ENCODE data around the gene ANXA6.
A peak's percentile ranks its signal among the peaks of the same experiment; 100 is the strongest.
"Not testable (repeated sequence)": the region's sequence is repeated elsewhere in the genome, so short reads cannot be mapped to it uniquely, and the experiment has no call there.

The ANXA6 gene

DNA sequence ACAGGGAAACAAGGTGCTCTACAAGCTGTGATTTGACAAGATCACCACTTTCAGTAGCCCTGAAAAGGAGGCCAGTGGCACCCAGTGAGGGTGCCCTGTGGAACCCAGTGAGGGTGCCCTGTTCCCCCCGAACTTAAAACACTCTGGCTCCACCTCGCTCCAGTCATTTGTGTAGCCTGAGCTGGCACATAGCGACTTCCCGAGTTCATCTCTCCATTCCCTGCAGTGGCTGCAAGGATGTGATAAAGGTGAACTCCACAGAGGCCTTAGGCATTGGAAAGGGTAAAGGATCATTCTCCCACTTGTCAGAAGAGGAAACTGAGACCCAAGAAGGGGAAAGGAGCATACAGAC lies 21.9 kb upstream of the ANXA6 start:
- no peak for DNase-seq

DNA sequence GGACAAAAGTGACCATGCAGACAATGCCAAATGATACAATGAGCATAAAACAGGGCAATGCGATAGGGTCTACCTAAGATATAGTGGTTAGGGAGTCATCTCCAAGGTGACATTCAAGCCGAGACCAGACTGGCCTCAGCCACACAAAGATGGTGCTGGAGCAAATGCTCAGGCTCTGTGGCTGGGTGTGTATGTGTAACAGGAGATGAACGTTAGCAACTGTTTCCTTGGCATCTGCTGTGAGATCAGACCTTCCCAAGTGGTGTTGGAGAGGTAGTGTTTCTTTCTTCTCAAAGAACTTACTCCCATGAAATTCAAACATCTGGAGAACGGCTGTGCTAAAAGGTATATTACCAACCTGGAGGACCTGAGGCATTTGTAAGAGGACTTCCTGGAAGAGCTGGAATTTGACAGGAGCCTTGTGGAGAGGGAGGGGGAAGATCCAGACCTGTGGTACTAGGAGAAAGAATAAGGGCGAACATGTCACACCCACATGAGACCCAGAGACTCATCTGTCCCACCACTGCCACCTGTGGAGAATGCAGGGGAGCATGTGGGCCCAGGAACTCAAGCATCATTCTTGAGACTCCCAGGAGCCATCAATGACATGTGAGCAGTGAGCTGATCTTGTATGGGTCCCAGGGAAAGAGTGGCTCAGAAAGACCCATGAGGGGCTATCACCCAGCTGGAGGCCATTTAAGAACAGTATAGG lies 21.4 kb upstream of the ANXA6 start:
- no peak for DNase-seq

DNA sequence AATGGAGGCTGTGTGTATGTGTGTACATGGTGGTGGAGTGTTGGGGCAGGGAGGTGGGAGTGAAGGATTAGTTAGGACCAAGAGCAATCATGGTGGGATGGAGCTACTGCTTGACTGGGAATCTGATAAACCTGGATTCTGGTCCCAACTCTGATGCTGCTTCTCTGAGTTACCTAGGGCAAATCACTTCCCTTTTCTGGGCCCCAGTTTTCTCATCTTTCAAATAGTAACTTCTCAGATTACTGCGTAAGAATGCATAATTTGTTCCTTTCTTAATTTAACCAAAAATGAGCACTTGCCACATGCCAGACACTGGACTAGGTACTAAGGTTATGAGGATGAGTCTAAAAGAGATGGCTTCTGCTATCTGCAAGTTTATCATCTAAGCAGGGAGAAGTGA lies 20.8 kb upstream of the ANXA6 start:
- DNase-seq, result no peak

DNA sequence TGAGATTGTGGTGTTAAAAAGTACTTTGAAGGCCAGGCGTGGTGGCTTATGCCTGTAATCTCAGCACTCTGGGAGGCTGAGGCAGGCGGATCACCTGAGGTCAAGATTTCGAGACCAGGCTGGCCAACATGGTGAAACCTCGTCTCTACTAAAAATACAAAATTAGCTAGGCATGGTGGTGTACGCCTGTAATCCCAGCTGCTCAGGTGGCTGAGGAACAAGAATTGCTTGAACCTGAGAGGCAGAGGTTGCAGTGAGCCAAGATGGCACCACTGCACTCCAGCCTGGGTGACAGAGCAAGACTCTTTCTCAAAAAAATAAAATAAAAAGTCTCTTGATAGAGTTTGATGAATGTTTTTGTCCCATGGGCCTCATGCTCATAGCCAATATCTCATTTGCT lies 18.7 kb upstream of the ANXA6 start:
- not testable (repeated sequence) for DNase-seq

DNA sequence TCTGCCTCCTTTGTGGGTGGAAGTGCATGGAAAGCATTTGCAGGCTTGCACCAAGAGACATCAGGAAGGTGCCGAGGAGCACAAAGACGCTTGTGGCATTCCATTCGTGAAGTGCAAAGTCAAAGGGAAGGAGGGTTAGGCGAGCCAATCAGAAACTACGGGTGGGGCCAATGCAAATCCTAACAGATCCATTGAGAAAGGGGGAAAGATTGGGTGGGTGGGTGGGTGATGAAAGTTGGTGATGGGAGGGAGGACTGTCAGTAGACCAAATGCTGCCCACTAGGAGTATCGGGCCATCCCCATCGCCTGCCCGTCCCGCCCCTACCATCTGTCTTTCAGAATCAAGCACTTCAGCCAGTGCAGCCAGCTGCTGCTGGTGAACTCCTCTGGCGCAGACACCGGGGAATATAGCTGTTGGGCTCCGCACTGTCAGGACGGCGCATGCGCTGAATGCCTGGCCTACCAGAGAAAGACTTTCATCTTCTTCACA lies 17.1 kb upstream of the ANXA6 start:
- DNase-seq, result no peak

DNA sequence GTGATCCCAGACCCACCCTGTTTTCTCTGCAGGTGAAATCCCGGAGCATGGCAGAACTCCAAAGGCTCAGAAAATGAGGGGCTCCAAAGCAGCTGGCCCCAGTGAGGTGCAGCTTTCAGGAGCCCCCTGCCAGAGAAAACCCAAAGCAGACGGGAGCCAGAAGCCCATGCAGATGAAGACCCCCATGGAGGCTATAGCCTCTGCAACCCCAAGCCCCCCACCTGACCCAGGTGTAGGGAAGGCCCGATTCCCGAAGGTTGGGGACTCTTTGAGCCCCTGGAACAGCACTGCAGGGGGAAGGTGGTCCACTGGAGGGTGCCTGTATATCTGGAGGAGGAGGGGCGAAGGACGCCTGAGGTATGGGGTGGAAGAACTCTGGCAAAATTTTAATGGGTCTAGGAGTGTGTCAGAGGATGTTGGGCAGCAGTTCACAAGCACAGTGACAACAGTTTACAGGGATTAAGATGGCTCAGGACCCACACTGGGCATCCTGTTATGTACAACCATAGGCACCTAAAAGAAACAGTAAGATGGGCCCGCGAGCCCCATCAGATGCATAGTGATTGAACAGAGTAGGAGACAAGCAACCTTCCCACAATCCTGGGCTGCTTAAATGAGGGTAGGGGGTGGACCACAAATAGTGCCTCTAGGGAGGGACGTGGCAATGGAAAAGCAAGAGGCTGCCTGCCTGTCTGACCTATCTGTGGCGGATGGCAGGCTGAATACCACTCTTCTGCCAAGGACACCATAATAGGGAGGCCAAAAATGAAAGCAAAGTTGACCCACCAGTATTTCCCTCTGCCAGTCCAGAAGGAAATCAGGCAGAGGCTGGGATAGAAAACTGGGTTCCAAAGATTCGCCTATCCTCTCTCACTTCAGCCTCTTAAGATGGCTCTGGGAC lies 16.4 kb upstream of the ANXA6 start:
- no peak for DNase-seq

DNA sequence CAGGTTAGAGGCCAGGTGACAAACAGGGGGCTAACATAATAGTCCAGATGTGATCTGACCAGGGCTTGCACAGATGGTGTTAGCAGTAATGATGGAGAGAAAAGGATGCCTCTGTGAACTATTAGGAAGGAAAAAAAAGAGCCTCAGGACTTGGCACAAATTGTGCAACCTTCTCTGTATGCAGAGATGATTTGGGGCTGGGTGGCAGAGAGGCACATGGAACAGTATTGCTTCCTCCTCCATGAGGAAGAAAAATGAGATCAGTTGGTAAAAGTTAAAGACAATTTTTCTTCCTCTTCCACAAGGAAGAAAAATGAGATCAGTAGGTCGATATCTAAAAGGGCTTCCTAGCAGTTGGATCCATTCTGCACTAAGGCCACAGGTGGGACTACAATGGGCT lies 13.9 kb upstream of the ANXA6 start:
- DNase-seq, result no peak

DNA sequence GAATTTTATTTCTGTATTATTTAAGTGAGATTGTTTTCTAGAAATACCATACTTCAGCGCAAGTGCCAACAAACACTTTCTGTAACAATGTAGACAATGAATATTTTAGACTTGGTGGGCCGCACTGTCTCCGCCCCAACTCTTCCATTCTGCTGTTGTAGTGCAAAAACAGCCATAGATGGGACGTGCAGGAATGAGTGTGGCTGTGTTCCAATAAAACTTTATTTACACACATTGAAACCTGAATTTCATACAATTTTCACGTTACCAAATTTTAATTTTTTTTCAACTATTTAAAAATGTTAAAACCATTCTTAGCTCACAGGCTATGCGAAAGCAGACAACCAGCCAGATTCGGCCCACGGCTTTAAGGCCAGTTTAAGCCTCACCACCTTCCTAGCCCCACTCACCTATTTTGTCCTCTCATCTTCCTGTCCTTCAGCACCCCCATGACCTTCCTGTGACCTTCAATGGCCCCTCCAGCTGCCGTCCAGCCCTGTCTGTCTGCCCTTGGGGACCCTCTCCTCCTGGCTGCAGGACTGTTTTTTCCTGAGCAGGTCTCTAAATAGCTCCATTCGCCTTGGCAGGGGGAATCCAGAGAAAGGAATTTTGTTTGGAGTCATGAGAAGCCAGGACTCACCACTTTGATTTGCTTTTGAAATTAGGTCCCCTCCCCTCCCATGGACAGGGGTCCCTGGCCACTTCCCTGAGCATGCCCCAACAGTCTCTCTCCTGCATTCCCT lies 11.2 kb upstream of the ANXA6 start:
- DNase-seq, result no peak

DNA sequence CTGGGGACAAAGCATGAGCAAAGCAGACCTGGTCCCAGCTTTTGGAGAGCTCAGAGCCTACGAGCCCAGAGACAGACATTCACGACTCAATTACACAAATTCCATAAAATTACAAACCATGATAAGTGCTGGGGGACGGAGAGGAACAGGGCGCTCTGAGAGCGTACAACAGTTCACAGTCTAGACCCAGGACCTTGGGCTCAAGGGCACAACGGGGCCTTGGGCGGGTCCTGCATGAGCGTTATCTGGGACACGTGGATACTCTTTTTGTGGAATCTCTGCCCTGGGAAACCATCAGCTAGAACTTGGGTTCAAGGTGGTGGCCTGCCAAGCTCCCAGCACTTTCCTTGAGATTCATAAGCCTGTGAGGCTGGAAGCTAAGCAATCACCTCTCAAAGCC lies 9.4 kb upstream of the ANXA6 start:
- no peak for DNase-seq

DNA sequence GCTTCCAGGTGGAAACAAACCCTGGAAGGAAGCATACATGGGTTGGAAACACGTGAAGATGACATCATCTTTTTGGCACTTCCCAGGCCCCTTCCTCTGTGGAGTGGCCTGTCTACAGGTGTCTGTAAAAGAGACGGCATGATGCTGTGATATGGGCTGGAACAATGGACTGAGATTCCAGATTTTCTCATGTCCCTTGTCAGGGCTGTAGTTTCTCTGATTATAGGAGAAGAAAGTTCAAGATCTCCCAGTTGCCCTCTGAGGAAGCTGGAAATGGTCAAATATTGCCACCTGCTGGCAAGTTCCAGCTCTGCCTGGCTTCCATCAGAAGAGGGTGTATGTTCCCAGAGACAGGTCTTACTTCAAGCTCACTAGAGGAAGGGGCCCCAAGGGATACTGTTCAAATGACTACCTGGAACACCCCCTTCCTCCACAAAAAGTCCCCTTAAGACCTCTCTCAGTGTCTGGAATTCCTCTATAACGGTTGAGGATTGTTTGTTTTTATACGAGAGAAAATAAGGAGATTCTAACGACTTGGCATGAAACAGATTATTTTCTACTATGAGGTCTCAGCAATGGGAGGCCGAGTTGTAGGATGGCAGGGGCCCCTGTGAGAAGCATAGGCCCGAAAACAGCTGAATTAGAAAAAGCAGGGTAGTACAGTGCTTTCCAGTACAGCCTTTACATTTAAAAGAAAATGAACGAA lies 7.3 kb upstream of the ANXA6 start:
- peak; percentile 36 for DNase-seq

DNA sequence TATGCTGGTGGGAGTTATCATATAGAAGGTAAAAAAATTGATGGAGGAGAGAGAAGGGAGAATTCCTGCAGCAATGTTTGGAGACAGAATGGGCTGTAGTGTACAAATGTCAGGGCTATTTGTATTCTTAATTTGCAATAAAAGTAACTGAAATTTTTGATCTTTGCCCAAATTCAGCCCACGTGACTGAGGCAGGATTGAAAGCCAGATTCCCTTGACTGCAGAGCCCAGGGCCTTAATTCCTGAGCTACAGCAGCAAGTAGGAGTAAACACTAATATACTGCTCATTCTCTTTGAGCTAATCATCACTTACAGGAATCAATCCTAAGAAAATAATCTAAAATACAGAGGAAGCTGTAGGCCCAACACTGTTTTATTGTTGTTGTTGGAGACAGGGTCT lies 5.2 kb upstream of the ANXA6 start:
- no peak for DNase-seq

DNA sequence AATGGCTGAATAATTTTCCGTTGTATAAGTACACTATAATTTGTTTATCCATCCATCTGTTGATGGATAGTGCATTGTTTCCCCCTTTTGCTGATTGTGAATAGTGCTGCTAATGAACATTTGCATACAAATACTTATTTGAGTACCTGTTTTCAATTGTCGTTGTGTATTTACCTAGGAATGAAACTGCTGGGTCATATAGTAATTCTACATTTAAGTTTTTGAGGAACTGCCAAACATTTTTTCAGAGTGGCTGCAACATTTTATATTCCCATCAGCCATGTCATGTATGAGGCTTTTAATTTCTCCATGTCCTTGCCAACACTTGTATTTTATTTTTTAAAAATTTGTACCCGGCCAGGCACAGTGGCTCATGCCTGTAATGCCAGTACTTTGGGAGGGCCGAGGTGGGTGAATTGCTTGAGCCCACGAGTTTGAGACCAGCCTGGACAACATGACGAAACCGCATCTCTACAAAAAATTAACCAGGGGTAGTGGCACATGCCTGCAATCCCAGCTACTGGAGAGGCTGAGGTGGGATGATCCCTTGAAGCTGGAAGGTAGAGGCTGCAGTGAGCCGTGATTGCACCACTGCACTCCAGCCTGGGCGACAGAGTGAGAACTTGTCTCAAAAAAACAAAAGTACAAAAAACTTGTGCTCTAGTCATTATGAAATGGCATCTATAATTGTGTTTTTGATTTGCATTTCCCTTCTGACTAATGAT lies 2.2 kb upstream of the ANXA6 start:
- DNase-seq, result no peak

DNA sequence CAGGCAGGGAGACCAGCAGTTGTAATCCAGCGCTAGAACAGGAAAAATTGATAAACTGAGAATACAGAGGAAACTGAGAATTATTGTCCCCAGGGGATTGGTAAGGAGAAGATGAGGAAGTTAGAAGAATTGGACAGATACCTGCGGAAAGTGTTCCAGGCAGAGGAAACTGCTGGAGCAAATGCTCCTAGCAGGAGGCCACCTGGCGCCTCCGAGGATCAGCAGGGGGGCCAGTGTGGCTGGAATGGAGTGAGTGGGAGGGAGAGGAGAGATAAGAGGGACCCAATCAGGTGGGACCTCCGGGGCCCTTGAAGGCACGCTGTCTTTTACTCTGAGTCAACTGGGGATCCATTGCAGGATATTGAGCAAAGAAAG lies 695 bp upstream of the ANXA6 start:
- peak; percentile 15 for DNase-seq

DNA sequence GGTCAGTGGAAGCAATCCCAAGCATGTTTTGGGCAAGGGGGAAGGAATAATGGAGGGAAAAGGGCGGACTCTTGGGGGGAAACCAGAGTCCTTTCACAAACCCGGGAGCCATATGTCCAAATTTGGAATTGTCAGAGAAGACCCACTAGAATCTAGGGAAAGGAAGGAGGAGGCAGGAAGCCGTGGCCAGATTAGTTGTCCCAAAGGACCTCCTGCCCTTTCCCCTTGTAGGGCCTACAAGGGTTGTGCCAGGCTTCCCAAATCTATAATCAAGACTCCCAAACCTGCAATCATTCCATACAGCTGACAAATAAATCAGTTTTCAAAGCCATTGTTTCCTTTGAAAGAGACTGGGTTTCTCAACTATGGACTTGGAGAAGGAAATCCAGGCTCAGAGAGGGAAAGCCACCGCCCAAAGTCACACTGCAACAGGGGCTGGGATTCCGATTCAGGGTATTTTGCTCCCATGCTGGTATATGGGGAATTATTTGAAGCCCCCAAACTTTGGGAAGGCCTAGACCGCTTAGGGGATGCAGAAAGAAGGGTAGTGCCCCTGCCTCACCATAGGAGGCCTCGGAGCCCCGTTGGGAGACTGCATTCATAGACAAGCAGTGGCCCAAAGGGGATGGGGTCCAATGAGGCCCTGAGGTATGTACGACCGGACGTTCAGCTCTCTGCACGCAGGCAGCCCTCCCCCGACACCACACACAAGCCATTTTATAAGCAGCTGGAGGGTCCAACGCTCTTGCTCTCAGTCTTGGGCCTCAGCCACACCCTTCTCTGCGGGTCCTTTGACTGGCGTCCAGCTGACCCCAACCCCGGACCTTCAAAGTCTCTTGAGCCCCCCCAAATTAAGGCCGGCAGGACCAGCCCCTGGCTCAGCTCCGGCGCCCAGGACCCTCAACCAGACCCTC lies 815 bp downstream of the ANXA6 start:
- DNase-seq, result no peak

DNA sequence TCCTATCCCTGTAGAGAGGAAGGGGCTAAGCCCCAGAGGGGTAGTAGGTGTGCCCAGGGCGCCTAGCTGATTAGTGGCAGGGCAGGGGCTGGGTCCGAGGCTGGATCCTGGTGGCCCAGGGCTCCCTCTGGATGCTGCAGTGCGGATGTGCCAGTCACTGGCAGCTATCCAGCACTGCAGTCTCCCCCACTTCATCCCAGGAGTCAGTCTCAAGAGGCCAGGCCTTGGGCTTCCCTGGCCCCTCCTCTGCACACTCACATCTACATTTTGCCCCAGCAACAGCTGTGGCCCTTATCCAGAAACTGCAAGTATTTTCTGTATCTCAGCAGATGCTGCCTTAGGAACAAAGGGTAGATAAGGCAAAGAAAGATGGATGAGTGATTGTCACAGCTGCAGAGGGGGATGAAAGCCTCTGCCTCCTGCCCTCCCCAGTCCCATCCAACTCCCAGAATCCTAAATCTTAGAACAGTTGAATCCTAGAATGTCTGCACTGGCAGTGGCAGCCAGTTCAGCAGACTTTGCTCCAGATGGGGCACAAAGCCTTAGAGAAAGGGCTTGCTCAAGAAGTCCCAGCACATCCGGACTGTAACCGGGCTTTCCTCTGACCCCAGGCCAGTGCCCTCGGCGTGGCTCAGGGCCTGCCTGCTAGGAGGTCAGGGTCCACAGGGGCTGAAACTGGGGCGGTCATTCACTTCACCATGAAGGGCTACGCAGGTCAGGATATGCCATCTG lies 1.6 kb downstream of the ANXA6 start:
- peak; percentile 7 for DNase-seq

DNA sequence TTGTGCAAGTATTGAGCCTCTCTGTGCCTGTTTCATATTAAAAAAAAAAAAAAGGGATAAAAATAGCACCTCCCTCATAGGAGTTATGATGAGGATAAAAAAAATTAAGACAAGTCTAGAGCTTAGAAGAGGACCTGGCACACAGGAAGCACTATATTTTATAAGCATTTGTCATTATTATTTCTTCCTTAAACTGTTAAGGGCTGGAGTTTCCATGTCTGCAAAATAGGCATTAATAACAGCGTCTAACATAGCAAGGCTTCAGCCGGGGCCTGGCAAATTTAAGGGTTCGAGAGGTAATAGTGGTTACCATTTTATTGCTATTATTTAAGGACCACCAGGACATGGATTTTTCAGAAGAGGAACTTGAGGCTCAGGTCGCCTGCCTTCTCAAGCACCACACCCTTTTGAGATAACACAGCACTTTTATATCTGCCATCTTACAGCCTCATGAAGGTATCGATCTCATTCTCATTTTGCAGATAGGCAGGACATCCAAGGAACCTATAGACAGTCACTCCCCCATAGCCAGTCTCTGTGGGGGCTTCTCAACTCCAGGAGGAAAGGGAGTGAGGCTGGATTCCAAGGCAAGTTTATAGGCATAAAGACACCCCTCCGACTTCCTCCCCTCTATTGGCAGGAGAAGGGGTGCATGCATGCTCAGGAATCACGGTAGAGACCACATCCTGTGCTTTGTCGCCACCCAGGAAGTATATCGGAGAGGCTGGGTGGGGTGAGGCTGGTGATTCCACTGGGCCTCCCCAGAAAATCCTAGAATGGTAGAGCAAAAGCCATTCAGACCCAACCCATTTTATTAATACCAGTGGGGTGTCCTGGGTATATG lies 2.4 kb downstream of the ANXA6 start:
- DNase-seq, result no peak

DNA sequence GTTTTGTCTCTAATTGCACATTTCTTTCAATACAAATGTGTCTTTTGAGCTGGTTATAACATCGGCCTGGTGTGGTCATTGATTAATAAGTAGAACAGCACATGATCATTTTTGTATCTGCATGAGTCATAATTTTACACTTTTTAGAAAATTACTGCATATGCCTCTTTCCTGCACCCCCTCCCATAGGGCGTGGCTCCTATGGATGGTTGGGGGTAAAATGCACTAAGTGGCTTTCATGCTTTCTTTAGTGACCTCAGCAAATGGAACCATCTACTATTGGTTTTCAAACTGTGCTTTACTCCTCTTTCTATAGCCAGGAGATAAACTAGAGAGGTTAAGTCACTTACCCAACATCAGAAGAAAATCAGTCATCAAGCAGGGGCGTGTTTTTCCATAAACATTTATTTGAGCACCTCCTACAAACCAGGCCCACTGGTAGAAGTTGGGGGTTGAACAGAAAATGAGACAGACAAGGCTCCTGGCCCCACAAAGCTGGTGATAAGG lies 3.8 kb downstream of the ANXA6 start:
- no peak for DNase-seq

DNA sequence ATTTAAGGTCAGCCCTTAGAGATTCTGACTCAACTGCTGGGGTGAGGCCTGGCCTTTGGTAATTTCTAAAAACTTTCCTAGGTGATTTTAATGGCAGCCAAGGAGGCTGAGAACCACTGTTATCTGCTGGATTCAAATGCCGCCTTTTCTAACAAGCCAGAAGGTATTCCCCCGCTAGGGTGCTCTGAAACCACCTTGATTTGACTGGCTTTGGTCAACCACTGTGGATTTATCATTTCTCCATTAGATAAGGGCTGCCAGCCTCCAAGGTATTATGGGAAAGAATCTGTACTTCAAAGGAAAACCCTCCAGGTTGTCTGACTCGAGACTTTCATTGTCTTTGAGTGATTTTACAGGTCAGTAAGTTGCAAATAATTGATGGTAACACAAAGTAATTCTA lies 4.3 kb downstream of the ANXA6 start:
- no peak for DNase-seq

DNA sequence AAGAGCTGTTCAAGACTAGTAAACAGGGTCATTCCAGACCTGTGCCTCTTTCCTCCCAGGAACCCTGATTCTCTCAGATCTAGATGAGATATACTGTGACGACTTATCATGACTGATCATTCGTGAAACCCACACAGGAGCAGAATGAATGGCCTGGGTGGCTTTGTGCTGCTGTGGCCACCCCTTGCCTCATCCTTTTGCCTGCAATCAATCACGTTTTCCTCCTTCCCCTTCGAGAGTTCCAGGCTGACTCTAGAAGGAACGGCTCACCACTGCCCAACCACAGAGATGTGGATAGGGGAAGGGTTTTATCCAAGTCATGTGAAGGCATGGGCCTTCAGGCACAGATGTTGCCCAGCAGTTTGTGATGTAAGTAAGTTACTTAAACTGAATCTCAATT lies 5.8 kb downstream of the ANXA6 start:
- no peak for DNase-seq

All from NCI-H1092 treated with DMSO at 0.1 percent for 48 hours (cell line).